GM19455 (cell line): ENCODE data around the gene ALDH1B1.
"Not testable (repeated sequence)": the region's sequence is repeated elsewhere in the genome, so short reads cannot be mapped to it uniquely, and the experiment has no call there.

ENCODE experiments used
- ATAC-seq: cut with Tn5 transposase; IDR thresholded peaks from one replicate; pipeline ENCODE4 v1.9.1; 2021; ENCODE audit not compliant: unreplicated experiment

ALDH1B1 gene

DNA sequence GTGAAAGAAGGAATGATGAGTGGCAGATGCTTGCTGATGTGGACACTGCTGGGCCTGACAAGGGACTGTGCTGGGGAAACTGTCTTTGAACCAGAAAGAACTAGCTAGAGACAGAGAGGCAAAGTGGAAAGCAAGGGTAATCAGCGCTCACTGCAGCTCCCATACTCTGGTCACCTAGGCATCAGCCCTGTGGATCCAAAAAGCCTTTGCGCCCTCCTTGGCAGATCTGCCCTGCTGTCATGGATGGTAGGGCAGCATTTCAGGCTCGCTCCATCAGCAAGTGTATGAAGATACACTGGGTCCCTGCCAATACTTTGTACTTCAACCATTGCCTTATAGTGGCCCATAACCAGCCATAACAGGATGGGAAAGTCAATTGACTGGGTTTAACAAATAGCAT is 6.6 kb upstream of the ALDH1B1 start:
- ATAC-seq = no peak

DNA sequence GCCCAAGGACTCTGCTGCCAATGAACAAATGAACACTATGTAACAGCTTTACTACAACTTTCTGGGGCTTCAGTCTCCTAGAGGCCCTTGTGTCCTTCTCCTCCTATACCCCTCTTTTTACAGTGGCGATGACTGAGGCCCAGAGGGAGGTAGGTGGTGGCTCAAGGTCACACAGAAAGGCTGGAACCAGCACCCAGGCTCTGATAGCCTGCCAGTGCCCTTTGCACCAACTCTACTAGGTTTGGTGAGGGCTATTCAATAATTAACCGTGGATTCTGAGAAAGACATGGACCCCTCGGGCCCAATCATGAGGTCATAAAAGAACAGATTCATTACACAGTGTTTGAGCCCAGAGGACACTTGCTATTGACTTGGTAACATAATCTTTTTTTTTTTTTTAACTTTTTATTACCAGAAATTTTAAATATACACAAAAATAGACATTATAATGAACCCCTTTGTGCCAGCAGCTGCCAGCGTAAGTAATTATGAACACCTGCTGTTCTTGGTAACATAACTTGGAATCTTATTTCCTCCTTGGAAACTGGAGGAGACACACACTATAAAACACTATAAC is 6.1 kb upstream of the ALDH1B1 start:
- no peak for ATAC-seq

DNA sequence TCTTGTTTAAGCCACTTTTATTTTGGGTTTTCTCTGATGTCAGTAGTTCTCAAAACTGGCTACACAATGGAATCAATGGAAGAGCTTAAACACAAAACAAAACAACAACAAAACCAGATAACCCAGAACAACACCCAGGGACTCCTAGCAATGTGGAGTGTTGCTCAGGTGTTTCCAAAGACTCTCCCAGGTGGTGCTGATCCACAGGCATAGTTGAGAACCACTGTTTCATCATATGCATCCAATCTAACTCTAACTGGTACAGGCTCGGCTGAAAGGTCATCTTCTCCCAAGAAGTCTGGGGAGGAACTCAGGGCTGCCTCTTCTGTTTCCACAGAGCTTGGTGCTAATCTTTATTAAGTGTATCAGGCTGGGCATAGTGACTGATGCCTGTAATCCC is 5.4 kb upstream of the ALDH1B1 start:
- ATAC-seq = no peak

DNA sequence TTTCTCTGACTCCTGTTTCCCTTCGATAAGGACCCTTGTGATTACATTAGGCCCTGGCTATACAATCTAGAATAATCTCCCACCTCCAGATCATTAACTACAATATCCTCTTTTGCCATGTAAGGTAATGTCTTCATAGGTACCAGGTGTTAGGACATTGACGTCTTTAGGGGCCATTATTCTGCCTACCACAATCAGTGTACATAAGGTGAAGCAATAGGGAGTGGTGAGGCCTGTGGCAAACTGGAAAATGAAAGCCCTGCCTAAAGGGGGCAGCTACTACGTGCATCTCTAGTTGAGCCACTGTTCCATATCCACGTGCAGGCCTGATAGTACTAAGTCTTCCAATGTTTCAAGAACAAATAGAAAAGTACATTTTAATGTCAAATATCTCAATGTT is 4.8 kb upstream of the ALDH1B1 start:
- ATAC-seq = no peak

DNA sequence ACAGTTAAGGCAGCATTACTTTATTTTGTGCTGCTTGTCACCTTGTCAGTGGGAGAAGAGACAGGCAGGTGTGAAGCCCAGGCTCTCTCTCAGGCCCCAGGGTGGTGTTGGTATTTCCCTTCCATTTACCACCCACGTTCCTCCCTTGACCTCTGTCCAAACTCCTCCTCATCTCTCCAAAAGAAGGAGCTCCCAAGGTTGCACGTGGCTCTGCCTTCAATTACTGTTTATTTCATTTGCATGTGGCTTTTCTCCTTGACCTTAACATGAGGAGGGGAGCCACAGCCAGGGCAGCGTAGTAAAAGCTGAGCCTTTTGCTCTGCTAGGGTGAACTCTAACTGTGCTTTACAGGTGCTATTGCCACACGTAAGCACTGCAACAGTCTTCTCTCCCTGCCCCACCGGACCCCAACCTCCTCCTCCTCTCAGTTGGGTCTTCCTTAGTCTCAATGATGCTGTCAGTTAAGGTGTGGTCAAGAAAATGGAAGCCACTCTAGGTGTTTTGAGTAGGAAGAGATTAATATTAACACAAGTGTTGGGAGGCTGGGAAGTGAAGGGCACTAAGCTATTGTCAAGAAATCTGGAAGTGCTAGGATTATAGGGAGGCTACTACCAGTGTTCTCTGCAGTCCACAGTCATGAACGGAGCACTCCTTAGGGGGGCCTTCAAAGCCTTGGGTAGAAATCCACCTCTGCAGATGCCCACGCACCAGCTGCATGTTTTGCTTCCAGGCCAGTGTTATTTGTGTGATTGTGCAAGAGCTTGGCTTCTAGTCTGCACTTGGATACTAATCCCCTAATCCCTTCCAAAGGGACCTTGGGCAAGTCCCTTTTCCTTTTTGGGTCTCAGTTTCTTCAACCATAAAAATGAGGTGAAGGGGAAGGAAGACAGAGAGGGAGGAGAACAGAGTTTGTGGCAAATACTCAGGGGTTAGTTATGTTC is 3.9 kb upstream of the ALDH1B1 start:
- no peak for ATAC-seq

DNA sequence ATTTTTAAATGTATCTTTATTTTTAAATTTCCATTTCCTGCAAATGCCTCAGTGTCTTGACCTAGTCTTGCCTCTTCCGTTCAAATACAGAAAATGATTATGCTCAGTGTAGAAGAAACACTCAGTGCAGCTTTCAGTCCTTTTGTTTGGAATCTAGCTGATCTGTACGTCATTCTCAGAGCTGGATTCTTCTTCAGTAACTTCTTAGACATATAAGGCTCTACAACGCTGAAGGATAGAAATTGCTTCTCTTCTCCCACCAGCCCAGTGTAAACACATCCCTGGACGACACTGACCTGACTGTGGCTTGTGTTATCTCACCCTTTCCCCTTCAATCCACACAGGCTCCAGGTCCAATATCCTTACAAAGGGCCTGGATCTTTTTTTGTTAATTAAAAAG is 3.2 kb upstream of the ALDH1B1 start:
- ATAC-seq = no peak

DNA sequence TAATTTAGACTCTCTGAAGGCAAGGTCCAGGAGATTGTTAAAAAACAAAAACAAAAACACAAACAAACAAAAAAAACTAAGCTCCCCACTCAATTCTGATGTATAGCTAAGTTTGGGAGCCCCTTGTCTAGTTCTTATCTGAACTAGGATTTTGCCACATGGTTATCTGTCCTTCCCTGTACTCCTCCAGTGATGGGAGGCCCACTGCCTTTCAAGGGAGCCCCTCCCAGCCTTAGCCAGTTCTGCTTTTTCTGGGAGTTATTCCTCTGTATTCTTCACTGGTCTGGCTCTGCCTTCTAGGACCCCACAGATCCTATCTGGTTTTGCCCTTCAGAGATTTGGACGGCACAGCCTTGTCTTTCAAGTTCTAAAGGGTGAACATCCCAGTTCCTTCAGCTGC is 2.1 kb upstream of the ALDH1B1 start:
- no peak for ATAC-seq

DNA sequence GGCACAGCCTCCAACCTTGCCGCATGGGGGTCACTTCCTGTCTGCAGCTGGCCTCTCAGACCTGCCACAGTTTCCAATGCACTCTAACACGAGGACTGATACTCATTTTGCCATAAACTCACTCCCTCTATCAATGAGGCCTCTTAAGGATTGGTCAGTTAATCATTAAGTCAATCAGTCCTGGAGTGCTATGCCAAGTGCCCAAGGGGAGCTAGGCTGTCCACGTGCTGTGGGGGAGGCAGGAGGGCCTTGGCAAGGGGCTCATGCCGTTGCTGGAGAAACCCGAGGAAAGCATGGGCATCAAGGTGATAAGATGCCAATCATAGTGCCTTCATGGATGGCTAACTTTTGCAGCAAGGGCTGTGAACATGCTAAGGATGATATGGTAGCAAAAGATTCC is 1.7 kb upstream of the ALDH1B1 start:
- no peak for ATAC-seq

DNA sequence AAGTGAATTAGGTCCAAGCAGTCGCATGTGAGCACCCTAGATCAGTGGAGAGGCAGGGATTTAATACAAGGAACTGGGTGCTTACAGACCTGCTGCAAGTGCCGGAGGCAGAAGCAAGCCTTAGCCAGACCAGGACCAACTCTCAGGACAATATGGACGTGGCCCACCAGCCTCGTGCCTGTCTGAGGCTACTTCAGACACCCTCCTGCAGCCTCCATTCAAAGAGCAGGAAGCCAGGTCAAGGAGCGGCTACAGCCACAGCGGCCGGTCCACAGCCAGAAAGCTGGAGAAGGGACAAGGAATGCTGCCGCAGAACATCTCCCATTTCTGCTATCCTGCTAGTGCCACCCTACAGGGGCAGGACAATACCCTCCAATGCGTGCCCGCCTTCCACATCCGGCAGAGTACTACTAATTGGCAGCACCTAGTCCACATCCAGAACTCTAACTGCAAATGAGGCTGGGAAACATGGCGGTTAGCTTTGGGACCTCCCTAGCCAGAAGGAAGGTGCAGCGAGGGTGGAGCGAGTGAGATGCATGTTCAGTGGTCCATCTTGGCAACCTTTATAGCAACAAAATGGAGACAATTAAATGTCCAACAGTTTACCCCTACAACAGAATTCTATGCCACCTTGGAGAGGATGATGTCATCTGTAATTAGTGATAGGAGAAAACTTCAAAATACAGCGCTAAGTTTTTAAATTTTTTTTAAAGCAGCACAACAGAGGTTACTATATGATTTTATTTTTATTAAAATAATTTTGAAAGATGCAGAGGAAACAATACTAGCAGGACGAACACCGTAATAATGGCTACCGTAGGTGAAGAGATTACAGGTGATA is 1.0 kb upstream of the ALDH1B1 start:
- ATAC-seq = no peak

DNA sequence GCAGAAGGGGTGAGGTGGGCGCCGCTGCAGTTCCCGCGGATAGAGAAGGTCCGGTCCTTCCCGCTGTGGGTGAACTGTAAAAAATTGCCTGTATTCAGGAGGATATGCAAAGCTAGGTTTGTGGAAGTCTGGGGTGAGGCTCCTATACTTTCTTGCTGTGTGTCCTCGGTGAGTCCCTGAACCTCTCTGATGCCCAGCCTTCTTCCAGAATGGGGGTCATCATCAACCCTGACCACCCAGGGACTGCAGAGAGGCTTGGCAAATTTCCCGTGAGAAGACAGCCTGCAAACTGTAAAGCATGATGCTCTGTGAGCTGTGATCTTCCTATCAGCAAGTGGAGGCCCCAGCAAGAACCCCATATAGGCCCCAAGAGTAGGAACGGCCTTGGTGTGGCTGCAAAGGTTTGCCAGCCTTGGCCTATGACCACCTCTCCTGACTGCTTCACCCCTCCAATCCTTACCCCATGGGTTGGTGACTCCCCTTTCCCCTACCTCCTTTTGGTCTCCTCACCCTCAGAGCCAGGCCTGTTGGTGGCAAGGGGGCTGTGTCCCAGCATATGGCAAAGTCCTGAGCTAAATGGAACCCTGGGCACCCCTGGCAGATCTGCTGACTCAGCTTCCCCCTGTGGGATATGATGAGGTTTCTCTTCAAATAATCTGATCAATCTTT is 760 bp downstream of the ALDH1B1 start:
- ATAC-seq = no peak

DNA sequence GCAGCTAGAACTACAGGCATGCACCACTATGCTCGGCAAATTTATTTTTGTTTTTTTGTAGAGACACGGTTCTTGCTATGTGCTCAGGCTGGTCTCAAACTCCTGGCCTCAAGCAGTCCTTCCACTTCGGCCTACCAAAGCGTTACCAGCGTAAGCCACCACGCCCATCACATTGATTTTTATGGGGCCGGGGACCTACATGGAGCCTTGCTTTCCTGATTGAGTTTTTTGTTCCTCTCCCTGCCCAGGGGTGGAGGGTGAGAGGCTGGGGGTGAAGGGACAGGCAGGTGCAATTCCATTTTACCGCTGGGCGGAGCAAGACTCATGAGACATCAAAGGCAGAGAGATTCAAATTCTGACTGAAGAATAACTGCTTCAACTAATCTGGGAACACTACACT is 1.9 kb downstream of the ALDH1B1 start:
- ATAC-seq = no peak

DNA sequence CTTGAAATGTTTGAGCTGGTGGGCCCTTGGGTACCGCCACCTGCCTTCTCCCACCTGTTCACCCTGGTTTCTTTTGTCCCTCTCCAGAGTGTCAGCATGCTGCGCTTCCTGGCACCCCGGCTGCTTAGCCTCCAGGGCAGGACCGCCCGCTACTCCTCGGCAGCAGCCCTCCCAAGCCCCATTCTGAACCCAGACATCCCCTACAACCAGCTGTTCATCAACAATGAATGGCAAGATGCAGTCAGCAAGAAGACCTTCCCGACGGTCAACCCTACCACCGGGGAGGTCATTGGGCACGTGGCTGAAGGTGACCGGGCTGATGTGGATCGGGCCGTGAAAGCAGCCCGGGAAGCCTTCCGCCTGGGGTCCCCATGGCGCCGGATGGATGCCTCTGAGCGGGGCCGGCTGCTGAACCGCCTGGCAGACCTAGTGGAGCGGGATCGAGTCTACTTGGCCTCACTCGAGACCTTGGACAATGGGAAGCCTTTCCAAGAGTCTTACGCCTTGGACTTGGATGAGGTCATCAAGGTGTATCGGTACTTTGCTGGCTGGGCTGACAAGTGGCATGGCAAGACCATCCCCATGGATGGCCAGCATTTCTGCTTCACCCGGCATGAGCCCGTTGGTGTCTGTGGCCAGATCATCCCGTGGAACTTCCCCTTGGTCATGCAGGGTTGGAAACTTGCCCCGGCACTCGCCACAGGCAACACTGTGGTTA is 3.3 kb downstream of the ALDH1B1 start:
- no peak for ATAC-seq

DNA sequence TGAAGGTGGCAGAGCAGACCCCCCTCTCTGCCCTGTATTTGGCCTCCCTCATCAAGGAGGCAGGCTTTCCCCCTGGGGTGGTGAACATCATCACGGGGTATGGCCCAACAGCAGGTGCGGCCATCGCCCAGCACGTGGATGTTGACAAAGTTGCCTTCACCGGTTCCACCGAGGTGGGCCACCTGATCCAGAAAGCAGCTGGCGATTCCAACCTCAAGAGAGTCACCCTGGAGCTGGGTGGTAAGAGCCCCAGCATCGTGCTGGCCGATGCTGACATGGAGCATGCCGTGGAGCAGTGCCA is 3.8 kb downstream of the ALDH1B1 start:
- ATAC-seq = no peak

DNA sequence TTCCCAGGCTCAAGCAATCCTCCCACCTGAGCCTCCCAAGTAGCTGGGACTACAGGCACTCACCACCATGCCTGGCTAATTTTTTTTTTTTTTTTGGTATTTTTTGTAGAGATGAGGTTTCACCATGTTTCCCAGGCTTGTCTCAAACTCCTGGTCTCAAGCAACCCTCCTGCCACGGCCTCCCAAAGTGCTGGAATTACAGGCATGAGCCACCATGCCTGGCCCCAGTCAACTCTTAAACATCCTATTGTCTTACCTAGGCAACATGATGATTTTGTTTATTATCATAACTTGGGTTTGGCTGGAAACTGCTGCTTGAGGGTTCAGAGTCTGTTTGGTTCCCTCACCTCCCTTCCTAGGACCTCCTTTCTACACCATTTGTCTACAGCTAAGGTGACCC is 6.7 kb downstream of the ALDH1B1 start:
- not testable (repeated sequence) for ATAC-seq

DNA sequence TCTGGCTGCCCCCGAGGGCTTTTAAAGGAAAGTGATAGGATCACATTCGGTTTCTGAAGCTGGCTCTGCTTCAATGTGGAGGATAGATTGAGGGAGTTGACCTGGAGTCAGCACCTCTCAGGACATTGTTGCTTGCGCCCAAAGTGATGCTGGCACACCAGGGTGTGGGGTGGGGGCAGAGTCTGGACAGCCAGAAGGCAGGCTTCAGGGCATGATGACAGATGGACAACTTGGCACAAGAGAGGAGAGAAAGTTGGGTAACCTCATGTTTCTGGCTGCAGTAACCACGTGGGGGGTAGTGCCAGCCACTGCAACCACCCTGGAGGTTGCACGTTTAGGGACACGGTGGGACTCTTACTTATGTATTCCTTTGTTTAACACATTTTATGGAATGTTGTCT is 9.5 kb downstream of the ALDH1B1 start:
- ATAC-seq = no peak

DNA sequence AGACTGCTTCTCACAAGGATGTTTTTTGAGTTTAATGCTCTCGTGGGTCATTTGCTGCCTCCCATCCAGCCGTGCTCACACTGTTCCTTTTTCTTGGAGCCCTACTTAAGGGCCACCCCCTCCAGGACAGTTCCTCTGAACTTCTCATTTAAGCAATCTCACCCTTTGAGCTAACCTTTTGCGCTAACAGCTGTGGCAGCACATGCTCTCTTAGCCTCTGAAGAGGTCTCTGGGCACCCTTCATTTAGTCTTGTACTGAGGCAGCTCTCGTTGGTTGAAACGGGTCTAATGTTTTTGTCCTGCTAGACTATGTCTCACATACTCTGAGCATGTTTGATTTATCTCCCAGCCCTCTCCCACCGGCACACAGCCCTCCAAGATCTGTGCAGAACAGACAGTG is 11.8 kb downstream of the ALDH1B1 start:
- ATAC-seq = no peak

DNA sequence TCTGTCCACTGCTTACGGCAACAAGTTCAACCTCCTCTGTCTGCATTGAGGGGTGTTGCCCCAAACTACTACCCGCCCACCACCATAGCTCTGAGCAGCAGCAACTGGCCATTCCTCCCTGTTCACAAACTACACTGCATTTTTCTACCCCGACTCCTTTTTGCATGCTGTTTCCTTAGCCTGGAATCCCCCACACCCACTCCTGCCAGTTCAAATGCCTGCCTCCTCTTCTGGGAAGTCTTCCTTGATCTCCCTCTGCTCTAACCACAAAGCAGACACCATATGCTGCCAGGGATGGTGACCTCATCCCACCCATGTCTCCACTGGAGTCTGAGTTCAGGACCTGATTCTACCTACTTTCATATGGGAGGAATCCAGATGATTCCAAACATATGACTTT is 13.3 kb downstream of the ALDH1B1 start:
- ATAC-seq = no peak

DNA sequence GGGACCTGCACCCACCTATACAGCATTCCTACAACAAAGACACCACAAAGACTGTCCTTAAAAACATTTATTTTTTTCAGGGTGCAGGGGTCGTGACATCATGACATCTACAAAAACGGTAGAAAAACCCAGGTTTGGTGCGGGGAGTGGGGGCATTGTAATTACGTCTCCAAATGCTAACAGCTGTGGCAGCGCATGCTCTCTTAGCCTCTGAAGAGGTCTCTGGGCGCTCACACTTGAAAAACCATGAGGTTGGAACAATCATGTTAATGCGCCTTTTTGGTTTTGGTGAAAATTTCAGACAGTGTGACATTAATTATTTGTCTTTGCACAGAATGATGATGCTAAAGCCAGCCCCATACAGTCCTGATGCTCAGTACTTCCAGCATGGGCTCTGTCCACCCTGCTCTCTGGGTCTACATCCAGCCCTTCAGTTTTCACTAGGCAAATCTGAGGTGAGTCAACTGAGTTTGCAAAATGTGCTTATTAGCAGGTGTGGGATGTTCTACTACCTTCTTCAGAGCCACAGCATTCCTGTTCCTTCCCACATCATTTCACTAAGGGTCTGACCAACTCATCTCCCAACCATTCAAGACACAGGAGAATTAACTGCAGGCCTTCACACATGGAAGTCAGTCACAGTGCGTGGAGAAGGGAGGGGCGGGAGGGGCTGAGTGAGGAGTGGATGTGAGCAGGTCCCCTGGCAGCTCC is 14.1 kb downstream of the ALDH1B1 start:
- ATAC-seq = no peak

DNA sequence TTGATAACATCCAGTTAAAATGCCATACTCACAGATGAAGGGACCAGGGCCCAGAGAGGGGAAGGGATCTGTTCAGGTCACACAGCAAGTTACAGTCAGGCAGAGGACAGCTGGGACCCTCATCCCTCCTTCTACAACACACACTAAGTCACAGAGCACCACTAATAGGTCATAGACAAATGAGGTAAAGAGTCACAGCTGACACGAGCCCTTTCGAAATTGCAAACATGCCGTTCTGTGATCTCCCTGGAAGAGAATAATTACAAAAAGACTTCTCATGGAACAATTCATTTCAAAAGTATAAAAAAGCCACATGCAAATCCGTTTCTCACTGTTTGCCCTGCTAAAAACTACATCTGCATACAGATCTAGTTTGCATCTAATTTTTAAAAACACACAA is 16.2 kb downstream of the ALDH1B1 start:
- ATAC-seq = no peak

DNA sequence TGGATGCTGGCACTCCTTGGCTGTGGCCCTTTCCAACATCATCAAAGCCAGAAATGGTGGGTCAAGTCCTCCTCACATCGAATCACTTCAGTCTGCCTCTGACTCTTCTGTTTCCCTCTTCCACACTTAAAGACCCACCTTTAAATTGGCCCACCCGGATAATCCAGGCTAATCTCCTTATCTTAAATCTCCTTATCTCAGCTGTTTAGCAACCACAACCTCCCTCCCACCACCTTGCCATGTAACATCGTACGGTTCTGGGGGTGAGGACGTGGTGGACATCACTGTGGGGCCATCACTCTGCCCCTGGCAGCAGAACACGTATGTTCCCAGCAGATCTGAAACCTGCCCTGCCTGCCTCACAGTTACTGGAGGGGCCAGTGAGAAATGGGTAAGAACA is 20.2 kb downstream of the ALDH1B1 start:
- no peak for ATAC-seq
